ENCODE results near the gene DEDD. TPM values are rescaled to one million over a fixed set of nuclear protein-coding genes. Genes with fewer than 3 reads are reported as not detected.

The DEDD gene
- total RNA-seq, 1 experiment from 2014 or later = 39.2 TPM

DNA sequence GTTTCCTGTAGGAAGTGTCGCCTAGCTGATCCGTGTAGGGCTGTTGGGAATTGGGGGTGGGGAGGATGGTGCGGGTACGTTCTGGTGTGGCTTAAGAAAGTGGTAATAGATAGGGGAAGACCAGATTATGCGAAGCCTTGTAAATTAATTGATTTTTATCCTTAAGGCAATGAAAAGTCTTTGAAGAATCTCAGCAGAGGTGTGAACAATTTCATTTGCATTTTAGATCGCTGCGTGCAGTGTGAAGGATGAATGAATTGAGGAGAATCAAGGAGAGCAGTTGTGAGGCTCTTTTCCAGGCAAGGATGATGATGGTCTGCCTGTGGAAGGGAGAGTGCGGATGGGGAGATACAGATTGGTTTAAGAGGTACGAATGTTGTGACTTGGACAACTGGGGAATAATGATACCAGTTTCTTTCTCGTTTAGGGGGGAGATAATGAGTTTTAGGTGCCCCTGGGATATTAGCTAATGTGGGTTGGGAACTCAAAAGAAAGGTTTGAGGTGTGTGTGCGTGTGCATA lies 813 bp upstream of the DEDD start:
- POLR2A ChIA-PET = interaction anchor here (0.8 to 2.4 kb wide), 13 partner anchors 12 to 179 kb away, joined by 3 to 12 read pairs (median 5); partner anchors contain the start of genes F11R, ITLN2, NDUFS2 and NIT1
- CTCF ChIA-PET = interaction anchor here (0.5 to 4.8 kb wide), 11 partner anchors 8 to 452 kb away, joined by 3 to 18 read pairs (median 4); partner anchors contain the start of genes ITLN2, KLHDC9, NIT1 and PFDN2
- Mint-ChIP-seq H3K4me3 (no peak overlapping the region), H3K4me1 (peaks cover 27% of the 10 kb centered on the region), H3K36me3 (peaks cover 16% of the 10 kb centered on the region), H3K27ac (no peak overlapping the region), H3K9me3 (no peaks in the 10 kb centered on the region), H3K27me3 (ENCODE audit: low read depth) (no peaks in the 10 kb centered on the region)
- DNase-seq (ENCODE audit: low spot score) (no peak), ATAC-seq (peak; percentile 12)
- TF ChIP-seq ZNF281 (CRISPR knock-in tag; IDR thresholded peaks at IDR 0.05) (no peak), FOXP4 (CRISPR knock-in tag; IDR thresholded peaks at IDR 0.05) (no peak), SMAD3 (CRISPR knock-in tag; IDR thresholded peaks at IDR 0.05; ENCODE audit: borderline replicate concordance) (no peak), ZBTB43 (CRISPR knock-in tag; IDR thresholded peaks at IDR 0.05) (no peak), TEAD1 (CRISPR knock-in tag; IDR thresholded peaks at IDR 0.05) (no peak), GABPB1 (CRISPR knock-in tag; IDR thresholded peaks at IDR 0.05) (no peak), ELF4 (CRISPR knock-in tag; IDR thresholded peaks at IDR 0.05; ENCODE audit: low read depth) (no peak), MXD4 (CRISPR knock-in tag; IDR thresholded peaks at IDR 0.05; ENCODE audit: borderline replicate concordance) (no peak), ETV6 (CRISPR knock-in tag; IDR thresholded peaks at IDR 0.05) (no peak; the same call in 1 of the 2 replicates), SOX15 (CRISPR knock-in tag; IDR thresholded peaks at IDR 0.05) (no peak), SP1 (CRISPR knock-in tag; conservative IDR thresholded peaks at IDR 0.05) (no peak), ZNF263 (CRISPR knock-in tag; IDR thresholded peaks at IDR 0.05; ENCODE audit: low read depth) (no peak)
- TF ChIP-seq, protein P1, sequence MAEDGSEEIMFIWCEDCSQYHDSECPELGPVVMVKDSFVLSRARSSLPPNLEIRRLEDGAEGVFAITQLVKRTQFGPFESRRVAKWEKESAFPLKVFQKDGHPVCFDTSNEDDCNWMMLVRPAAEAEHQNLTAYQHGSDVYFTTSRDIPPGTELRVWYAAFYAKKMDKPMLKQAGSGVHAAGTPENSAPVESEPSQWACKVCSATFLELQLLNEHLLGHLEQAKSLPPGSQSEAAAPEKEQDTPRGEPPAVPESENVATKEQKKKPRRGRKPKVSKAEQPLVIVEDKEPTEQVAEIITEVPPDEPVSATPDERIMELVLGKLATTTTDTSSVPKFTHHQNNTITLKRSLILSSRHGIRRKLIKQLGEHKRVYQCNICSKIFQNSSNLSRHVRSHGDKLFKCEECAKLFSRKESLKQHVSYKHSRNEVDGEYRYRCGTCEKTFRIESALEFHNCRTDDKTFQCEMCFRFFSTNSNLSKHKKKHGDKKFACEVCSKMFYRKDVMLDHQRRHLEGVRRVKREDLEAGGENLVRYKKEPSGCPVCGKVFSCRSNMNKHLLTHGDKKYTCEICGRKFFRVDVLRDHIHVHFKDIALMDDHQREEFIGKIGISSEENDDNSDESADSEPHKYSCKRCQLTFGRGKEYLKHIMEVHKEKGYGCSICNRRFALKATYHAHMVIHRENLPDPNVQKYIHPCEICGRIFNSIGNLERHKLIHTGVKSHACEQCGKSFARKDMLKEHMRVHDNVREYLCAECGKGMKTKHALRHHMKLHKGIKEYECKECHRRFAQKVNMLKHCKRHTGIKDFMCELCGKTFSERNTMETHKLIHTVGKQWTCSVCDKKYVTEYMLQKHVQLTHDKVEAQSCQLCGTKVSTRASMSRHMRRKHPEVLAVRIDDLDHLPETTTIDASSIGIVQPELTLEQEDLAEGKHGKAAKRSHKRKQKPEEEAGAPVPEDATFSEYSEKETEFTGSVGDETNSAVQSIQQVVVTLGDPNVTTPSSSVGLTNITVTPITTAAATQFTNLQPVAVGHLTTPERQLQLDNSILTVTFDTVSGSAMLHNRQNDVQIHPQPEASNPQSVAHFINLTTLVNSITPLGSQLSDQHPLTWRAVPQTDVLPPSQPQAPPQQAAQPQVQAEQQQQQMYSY (CRISPR knock-in tag; IDR thresholded peaks at IDR 0.05) = no peak
- TF ChIP-seq, protein P2, sequence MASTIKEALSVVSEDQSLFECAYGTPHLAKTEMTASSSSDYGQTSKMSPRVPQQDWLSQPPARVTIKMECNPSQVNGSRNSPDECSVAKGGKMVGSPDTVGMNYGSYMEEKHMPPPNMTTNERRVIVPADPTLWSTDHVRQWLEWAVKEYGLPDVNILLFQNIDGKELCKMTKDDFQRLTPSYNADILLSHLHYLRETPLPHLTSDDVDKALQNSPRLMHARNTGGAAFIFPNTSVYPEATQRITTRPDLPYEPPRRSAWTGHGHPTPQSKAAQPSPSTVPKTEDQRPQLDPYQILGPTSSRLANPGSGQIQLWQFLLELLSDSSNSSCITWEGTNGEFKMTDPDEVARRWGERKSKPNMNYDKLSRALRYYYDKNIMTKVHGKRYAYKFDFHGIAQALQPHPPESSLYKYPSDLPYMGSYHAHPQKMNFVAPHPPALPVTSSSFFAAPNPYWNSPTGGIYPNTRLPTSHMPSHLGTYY (CRISPR knock-in tag; IDR thresholded peaks at IDR 0.05) = no peak
- TF ChIP-seq, protein P3, sequence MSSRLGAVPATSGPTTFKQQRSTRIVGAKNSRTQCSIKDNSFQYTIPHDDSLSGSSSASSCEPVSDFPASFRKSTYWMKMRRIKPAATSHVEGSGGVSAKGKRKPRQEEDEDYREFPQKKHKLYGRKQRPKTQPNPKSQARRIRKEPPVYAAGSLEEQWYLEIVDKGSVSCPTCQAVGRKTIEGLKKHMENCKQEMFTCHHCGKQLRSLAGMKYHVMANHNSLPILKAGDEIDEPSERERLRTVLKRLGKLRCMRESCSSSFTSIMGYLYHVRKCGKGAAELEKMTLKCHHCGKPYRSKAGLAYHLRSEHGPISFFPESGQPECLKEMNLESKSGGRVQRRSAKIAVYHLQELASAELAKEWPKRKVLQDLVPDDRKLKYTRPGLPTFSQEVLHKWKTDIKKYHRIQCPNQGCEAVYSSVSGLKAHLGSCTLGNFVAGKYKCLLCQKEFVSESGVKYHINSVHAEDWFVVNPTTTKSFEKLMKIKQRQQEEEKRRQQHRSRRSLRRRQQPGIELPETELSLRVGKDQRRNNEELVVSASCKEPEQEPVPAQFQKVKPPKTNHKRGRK (CRISPR knock-in tag; IDR thresholded peaks at IDR 0.05; ENCODE audit: borderline replicate concordance) = no peak
- TF ChIP-seq, protein P4, sequence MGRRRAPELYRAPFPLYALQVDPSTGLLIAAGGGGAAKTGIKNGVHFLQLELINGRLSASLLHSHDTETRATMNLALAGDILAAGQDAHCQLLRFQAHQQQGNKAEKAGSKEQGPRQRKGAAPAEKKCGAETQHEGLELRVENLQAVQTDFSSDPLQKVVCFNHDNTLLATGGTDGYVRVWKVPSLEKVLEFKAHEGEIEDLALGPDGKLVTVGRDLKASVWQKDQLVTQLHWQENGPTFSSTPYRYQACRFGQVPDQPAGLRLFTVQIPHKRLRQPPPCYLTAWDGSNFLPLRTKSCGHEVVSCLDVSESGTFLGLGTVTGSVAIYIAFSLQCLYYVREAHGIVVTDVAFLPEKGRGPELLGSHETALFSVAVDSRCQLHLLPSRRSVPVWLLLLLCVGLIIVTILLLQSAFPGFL (CRISPR knock-in tag; IDR thresholded peaks at IDR 0.05; ENCODE audit: borderline replicate concordance) = no peak
- TF ChIP-seq, protein P5, sequence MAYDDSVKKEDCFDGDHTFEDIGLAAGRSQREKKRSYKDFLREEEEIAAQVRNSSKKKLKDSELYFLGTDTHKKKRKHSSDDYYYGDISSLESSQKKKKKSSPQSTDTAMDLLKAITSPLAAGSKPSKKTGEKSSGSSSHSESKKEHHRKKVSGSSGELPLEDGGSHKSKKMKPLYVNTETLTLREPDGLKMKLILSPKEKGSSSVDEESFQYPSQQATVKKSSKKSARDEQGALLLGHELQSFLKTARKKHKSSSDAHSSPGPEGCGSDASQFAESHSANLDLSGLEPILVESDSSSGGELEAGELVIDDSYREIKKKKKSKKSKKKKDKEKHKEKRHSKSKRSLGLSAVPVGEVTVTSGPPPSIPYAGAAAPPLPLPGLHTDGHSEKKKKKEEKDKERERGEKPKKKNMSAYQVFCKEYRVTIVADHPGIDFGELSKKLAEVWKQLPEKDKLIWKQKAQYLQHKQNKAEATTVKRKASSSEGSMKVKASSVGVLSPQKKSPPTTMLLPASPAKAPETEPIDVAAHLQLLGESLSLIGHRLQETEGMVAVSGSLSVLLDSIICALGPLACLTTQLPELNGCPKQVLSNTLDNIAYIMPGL (CRISPR knock-in tag; IDR thresholded peaks at IDR 0.05) = no peak

All from WTC11 (cell line).